Stimulated activated CD8-positive, alpha-beta memory T cell treated with anti-CD3 and anti-CD28 coated beads, Interleukin-15, amount 100 ng/mL, for 4 hours (primary cell): ENCODE data around the gene FYB2.

Source experiments
- DNase-seq, 2 donors: peaks; one replicate each; pipeline ENCODE4 v3.0.0-alpha.2; 2020; ENCODE audit warnings: low read depth in 2 of 2

The FYB2 gene

GRCh38 chr1:56713112-56713511 lies 106.1 kb downstream of the FYB2 start:
- no peak for DNase-seq

DNA sequence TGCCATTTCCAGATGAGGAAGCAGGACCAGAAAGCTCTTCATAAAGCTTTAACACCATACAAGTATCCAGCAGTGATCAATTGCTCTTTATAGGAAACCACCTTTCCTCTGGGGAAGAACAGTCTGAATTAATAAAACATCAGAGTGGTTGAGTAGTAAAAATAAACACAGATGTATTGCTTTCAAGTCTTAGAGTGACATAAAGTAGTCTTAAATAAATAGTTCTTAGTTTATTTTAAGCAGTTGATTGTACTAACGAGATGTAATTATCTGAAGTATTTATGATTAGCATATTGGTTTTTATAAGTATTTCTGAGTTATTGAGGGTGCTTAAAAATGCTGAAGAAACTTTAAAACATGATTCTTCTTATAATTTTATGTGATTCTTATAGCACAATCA lies 107.1 kb downstream of the FYB2 start:
- no peak for DNase-seq

DNA sequence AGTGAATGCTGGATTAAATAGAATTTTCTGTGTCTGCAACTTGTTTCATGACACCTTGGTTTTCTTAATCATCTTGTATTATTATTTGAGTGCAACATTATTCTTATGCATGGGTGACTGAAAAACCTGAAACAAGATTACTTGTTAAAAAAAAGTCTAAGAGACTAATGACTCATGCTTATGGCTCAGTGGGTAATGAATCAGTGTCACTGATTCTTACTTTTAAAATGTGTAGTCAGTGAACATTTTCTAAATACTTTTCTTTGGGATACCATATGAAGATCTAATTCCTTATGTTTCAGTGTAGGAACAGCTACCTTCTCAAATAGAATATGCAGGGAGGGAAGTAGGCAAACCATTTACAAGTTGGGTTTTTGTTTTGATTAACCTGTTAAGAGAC lies 108.6 kb downstream of the FYB2 start:
- no peak for DNase-seq

- no peak for DNase-seq
These were observed 109.2 kb downstream of the FYB2 start for GRCh38 chr1:56709995-56710394.

GRCh38 chr1:56709269-56709880 lies 109.8 kb downstream of the FYB2 start:
- no peak for DNase-seq

- no peak for DNase-seq
These were observed 111.8 kb downstream of the FYB2 start for GRCh38 chr1:56707379-56707778.

DNA sequence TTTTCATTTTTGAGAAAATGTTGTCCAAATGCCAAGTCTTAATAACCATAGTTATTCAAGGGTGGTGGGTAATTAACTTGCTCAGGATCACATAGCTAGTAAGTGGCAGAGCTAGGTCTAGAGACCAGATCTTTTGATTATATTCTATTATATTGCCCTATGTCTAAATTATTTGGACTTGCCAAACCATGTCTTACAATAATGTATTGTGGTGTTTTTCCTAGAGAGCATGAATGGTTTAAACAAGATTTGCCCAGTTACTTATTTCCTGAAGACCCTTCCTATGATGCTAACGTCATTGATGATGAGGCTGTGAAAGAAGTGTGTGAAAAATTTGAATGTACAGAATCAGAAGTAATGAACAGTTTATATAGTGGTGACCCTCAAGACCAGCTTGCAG lies 115.5 kb downstream of the FYB2 start:
- no peak for DNase-seq

DNA sequence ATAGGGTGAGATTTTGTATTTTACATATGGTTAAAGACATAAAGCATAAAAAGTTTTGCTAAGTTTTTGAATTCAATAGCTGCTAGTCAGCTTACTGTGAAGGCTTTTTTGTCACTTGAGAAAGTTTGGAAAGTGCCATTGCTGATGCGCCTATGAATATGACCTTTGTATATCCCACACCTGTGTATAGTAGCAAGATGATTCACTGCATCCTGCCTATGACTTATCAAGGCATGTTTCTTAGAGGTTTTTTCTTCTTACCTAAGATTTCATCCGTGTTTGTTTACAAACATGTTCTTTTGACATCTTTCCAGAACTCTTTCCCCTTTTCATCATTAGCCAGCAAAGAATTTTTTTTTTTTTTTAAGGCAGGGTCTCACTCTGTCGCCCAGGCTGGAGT lies 122.5 kb downstream of the FYB2 start:
- no peak for DNase-seq

DNA sequence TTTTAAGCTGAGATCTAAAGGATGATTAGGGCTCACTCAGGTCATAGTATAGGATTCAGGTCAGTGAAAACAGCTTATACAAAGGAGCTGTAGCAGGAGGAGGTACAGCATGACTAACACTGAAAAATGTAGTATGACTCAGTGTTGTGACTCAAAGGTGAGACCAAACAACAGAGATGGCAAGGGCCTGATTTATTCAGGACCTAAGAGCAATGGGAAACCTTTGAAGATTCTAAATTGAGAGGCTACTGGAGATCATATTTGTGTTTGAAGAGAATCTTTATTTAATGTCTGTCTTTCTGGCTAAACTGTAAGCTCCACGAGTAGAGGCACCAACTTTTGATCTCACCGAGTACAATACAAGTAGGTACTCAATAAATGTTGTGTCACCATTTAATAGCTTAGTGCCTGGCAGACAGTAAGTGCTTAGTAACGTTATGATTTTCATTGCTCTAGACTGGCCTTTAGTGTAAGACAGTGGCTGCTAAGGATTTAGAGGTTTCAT lies 130.6 kb downstream of the FYB2 start:
- DNase-seq, result no peak

- DNase-seq, result no peak
These were observed 133.0 kb downstream of the FYB2 start for GRCh38 chr1:56686169-56686568.

- DNase-seq, result no peak
These were observed 135.6 kb downstream of the FYB2 start for GRCh38 chr1:56683569-56683968.

- DNase-seq, result no peak
These were observed 142.6 kb downstream of the FYB2 start for GRCh38 chr1:56676571-56677035.

DNA sequence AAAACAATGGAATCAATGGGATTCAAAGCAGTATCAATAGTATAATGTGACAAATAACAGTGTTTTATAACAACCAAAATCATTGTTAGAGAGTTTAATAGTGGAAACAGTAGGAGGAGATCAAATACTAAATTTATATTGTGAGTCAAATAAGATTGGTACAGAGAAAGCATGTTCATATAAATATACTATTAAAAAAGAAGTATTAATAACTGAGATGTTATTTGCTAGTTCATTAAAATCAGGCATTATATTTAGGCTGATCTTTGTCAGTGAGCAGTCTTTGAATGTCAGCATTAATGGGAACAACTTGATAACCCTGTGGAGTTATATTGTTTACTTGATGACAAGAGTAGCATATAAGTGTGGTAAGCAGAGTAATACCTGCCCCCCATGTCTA lies 143.4 kb downstream of the FYB2 start:
- DNase-seq, result no peak

DNA sequence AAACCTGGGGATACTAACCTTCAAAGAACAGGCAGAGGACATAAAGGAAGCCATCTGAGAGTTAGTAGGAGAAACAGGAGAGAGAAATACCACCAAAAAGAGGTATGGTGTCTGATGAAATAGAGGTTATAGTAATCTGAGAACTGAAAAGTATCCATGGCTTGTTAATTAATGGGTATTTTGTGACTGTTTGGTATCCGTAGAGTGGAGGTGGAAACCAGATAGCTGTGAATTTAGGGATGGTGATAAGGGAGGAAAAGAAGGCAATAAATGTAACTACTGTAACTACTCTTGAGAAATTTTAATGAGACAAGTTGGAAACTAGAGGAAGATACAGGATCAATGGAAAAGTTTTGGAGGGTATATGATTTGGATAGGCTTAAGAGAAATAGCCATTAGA lies 146.6 kb downstream of the FYB2 start:
- DNase-seq, result no peak

DNA sequence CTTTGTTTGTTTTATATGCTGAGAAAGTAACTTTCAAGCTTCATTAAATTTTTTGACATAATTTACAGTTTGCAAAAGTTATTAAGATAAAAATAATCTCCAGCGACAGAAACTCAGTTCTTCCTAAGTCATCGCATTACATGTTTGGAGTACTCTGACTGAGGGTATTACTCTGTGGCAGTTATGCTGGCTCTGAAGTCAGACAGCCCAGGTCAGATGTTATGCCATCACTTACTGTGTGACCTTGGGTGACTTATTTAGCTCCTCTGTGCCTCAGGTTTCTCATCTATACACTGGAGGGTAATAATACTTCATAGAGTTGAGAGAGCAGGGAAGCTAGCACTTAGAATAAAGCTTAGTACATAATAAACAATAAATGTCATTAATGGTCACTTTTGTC lies 147.7 kb downstream of the FYB2 start:
- DNase-seq, result no peak

- DNase-seq, result no peak
These were observed 148.1 kb downstream of the FYB2 start for GRCh38 chr1:56671085-56671484.

GRCh38 chr1:56670350-56670749 lies 148.9 kb downstream of the FYB2 start:
- DNase-seq, result no peak
